Embryonic facial prominence (tissue), 1 donor: ENCODE measurements around the gene TNFRSF25.
"Not testable (repeated sequence)": the region's sequence is repeated elsewhere in the genome, so short reads cannot be mapped to it uniquely, and the experiment has no call there.

Experiments used
- DNase-seq: peaks from one replicate; pipeline ENCODE4 v3.0.0-alpha.2; 2016; ENCODE audit errors: extremely low spot score

Gene TNFRSF25

DNA sequence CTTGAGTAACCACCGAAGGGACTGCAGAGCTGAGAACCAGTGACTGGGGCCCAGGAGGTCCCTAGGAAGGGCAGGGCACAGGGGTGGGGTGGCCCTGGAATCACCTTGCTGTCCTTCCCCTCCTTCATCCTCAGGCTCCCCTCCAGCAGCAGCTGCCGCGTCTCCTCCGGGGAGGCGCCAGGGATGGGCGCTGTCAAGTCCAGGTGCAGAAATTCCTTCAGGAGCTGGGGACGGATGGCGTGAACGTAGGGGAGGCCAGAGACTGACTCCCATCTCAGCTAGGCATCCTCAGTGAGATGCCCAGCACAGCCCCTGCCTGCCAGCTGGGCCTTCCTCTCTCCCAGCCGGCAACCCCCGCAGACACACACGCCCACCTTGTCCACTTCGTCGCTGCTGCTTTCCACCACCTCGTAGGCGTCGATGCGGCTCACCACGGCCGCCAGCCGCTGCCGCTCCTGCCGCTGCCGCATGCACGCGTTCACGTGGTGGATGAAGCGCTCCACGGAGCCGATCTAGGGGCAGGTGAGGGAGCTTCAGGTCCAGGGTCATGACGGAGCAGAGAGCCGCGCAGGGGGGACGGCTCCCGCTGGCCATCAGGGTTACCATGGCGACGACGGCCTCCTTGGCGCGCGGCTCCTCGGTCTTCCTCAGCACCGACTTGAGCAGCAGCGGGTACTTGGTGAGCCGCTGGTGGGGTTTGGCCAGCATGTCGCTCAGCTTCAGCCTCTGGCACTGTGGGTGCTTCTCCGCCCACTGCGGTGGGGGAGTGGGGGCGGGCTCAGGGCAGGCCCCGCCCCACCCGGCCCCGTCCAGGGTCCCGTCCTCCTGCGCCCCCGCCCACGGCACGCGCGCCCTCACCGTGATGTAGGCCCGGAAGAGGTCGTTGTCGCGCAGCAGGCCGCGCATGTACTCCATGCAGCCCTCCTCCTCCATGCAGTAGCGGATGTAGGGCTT is 4.4 kb upstream of the TNFRSF25 start:
- no peak for DNase-seq

DNA sequence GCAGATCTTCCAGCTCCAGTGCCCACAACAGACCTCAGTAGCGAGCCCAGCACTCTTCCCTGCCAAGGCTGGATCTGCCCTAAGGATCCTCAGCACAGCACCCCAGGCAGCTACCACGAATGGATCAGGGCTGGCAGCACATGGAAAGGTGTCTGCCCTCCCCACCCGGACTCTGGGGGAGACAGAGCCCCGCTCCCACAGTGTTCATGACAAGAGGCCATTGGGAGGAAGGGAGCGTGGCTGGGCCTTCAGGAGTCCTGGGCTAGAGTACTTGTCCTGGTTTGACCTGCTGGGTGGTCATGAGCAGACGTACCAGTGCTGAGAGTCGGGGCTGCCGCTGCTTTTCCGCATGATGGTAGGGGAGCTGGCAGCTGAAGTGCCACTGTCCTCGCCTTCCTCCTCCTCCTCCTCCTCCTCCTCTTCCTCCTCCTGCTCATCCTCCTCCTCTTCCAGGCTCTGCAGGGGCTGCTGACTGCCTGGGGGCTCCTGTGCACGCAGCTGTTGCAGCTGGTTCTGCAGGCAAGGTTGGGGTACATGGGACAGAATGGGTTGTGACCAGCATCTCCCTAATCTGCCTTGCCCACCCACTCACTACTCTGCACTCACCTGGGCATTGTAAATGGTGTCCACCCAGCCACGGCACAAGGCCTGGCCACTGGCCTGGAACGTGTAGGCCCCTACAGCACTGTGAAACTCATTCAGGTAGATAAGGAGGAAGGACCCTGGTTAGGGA is 2.9 kb upstream of the TNFRSF25 start:
- no peak for DNase-seq

DNA sequence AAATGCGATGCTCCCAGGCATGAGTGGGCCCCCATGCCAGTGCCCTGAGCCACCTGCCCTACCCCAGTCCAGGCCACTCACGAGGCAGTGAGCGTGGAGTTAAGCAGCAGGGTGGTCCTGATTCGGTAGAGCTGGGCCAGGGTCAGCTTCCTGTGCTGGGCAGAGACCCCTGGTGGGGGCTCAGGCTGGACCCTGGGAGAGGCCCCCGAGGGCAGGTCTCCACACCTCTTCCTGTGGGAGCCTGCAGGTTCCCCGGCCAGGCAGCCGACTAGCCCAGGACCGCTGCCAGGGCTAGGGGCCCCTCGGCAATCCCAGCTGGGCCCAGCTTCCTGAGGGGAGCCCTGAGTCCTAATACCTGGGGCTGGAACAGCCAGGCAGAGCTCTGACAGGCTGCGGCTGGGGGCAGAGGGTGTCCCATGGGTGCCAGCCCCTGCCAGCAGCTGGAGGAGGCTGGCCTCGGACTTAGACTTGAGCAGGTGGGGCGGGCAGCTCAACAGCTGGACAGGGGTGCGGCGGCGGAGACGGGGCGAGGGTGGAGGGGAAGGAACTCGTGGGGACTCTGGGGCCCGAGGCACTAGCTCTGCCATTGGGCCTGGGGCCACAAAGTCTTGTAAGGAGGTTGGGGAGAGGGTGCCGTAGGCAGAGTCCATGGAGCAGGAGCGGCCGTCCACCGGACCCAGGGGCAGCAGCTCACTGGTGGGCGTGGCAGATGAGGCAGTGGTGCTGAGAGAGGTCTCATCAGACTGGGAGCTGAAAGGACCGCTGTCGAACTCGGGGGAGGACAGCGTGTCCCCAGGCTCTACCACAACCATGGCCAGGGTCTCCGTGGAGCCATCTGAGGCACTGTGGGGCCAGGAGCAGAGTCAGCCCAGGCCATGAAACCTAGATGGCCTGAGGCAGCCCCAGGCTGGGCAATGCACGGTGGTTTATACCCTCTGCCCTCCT is 2.0 kb upstream of the TNFRSF25 start:
- no peak for DNase-seq

DNA sequence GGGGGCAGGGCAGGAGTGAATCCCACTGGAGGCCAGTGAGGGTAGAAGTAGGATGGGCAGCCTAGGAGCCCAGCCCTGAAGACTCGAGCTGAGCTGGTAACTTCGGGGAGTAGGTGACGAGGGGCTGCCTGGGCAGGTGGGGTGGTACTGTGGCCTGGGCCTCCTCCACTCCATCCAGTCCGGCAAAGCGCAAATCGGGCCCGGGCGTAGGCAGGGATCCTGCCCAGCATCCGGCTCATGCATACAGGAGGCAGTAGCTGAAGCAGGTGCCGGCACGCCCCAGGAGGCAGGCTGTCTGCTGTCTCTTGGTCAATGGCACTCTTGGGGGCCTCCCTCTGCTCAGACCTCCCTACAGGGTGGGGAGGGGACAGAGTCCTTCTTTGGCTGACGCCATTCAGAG is 1.3 kb upstream of the TNFRSF25 start:
- no peak for DNase-seq

DNA sequence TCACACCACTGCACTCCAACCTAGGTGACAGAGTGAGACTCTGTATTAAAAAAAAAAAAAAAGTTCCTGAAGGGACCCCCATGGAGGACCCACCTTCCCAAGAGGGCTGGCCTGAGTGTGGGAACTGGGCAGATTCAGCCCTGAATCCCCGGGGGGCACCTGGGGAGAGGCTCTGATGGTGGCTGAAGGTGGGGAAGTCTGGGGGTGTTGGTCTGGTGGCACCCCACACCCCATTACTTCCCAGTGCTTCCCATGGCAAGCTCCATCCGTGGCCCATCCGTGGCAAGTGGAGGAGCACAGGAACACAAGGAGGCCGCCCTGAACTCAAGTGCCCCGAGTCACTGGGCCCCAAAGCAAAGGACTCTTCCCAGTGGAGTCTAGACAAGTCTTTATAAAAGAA is 778 bp upstream of the TNFRSF25 start:
- no peak for DNase-seq

DNA sequence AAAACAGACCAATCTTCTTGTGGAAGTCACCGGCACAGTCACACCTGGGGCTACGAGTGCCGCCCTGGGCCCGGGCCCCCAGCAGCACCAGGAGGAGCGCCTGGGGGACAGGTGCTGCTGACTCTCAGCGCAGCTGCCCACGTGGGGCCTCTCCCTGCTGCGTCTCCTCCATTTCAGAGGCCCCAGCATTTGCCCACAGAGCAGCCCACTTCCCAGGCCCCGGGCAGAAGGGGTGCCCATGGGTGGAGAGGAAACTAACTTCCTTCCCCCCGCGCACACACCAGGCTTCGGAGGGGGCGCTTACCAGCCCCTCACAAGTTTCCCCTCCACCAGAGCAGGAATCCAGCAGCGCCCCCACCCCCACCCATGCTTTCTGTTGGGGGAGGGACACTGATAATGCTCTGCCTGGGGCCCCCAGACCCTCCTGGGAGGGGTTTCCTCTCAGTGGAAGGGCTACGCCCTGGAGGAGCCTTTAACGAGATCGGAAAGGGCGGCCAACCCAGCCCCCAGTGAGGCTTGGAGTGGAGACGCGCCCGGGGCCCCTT is 440 bp downstream of the TNFRSF25 start:
- DNase-seq: no peak

DNA sequence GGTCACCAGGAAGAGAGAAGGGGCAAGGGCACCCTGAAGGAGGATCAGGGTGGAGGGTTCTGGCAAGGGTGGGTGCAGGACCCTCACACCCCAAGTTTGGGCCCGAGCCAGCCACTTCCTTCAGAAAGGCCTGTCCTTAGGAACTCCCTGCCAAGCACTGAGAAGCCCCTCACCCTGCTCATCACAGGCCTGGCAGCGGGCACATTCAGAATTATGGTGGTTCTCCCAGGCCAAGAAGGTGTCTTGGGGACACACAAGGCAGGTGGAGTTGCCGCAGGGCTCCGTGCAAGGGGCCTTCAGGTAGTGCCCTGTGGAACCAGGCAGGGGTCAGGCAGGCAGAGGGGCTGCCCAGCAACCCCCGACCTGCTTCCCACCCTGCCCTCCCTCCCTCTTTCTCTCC is 1.1 kb downstream of the TNFRSF25 start:
- DNase-seq: no peak

DNA sequence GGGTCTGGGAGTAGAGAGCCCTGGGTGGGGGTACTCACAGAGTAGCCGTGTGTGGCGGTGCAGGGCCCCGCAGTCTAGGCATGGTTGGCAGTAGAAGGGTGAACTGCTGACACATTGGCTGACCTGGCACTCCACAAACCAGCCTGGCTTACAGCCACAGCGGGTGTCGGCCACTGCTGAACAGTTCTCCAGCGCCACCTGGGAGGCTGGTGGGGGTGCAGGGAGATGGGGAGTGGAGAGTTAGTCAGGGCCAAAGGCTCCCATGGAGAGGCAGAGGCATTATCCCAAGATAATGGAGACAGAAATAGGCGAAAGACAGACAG is 1.5 kb downstream of the TNFRSF25 start:
- DNase-seq: no peak

DNA sequence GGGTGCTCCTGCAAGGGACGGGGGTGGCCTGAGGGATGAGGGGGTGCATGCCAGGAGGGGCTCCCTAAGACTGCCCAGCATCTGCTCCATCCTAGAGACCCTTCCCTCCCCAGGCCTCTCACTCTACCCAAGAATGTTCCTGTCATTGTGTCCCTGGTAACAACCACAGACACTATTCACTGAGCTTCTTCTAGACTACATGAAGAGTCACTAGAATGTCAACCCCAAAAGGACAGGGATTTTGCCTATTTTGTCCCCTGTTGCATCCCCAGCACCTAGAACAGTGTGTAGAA is 2.9 kb downstream of the TNFRSF25 start:
- DNase-seq: no peak

DNA sequence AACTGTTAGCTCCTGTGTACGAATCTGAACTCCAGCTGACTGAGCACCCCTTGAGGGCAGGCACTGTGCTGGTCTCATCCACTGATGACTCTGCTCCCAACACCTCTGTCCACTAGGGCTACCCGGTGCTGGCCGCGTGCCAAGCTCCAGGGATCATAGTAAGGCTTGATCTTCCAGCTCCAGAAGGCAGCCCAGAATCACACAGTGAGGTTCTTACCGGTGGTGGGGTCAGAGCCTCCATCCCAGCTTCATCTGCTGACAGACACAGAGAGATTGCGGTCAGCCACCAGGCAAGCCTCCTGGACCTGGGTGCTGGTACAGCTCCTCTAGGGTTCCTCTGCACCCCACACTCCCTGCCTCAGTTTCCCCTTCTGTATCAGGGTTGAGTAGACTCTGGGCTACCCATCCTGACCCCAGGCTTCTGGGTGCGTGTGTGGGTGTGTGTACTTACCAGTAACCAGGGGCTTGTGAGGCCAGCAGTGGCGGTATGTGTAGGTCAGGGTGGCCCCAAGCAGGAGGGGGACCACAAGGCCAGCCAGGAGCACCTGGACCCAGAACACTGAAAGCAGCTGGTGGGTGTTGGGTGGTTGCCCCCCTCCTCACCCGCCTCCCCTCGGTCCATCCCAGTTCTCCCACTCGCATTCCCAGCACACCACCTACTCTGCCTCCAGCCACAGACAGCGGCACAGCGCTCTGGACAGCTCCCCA is 3.4 kb downstream of the TNFRSF25 start:
- no peak for DNase-seq

DNA sequence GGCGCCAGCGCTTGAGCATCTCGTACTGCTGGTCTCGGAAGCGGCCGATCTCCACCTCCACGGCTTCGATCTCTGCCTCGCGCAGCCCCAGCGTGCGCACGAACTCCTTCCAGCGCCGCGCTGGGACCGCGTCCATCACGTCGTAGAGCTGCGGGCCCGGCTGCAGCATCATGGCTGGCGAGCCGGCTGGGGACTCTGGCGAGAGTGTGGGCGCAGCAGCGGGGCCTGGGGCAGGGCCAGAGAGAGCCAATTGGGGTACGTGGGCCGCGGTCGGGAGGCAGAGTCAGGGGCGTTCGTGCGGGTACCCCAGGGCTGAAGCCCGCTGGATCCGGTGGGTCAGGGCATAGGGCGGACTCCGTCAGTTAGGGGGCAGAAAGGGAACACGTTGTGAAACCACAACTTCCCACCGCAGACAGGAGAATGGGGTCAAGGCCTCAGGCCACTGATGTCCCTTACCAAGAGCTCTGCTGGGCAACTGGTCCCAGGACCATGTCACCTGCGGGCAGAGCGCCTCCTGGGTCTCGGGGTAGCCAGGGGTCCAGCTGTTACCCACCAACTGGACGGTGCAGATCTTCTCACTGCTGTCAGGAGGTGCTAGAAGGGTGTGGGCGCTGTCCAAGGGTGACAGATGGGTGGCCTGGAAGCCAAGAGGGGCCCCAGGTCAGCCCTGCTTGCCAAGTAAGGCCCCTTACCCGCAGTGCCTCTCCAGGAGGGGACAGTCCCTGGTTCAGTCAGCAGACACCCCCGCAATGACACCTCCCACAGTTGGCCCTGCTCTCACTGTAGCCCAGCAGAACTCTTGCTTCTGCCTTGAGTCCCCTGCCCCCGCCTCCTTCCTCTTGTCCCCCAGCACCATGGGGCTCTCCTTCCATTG is 4.2 kb downstream of the TNFRSF25 start:
- no peak for DNase-seq

DNA sequence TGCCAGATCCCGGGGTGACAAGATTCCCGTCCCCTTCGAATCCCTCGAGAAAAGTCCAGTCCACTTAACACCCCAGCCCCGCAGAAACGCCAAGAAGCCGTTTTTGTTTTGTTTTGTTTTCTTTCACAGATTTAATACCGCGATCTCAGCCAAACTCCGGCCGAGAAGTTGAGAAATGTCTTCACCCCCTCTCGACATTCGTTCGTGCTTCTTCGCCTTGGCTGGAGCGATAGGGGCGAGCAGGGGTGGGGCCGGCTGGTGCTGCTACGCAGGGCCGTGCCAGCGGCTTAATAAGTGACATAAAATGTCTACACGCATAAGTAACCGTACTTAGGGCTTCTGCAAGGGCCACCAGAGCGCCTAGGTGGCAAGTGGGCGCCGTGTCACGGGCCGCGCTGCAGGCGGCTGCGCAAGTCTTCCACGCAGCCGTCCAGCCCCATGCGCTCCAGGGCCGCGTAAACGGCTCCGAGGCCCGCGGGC is 4.9 kb downstream of the TNFRSF25 start:
- no peak for DNase-seq

DNA sequence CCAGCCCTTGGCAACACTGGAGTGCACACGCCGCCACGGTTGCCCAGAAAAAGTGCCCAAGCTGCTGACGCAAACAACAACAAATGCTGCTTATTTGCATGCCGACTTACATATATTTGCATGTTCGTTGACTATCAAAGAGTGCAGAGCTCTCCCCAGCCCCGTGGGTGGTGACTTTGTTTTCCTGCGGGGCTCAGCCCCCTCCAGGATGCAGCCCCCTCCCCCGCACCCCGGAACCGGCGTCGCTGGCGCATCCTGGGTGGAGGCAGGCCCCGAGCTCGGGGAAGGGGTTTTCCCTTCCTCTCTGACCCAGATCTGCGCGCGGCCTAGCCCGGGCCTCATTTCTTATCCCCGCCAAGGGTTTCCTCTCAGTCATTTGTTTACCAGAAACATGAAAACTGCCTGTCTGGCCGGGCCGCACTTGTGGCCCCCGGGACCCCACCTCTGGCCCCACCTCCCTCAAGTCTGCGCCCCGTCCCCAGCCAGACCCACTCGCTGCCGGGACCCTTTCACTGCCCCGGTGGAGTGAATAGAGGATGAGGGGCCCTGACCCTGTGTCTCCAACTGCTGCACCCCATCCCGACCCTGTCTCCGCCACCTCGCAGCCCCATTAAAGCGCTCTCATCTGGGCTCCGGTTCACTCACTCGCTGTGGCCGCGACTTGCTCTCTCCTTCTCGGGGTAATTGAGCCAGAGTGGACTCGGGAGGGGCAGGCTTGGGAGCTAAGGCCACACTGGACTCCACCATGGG is 5.5 kb downstream of the TNFRSF25 start:
- no peak for DNase-seq

DNA sequence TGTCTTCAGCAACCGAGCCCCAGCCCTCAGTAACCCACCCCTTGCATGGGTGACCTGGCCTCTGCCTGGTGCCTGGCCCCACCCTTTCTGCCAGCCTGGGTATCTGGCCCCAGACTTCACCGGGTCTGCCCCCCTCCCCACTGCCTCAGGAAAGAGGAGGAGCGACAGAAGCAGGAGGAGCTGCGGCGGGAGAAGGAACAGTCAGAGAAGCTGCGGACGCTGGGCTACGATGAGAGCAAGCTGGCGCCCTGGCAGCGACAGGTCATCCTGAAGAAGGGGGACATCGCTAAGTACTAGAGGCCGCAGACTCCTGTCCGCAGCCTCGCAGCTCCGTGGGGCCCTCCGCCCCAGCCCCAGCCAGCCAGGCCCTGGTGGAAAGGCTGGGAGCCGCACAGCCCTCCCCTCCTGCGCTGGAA is 6.1 kb downstream of the TNFRSF25 start:
- DNase-seq: no peak

DNA sequence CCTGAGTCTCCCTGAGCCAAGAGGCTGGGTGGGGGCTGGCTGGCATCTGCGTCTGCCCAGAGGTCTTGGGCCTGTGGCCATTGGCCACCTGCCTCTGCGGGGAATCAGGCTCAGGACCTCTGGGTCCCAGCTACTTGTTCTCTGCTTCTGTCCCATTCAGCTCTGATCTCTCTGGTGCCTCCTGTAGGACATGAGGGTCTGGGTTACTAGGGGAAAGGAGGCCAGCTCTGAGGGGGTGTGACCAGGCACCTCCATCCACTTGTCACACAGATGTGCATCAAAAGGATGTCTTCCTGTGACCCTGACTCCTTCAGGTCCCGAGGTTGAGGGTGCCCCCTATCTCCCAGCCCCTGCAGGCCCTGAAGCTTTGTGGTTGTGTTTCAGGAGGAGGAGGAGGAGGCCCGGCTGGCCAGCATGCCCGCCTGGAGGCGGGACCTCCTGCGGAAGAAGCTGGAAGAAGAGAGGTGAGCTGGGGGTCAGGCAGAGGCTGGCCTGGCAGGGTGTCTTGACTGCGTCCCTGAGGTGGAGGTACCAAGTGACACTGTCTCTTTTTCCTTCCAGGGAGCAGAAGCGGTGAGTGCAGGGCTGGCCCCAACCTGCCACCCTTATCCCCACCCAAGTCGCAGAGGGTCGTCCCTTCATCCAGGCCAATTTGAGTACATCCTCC is 9.0 kb downstream of the TNFRSF25 start:
- no peak for DNase-seq

DNA sequence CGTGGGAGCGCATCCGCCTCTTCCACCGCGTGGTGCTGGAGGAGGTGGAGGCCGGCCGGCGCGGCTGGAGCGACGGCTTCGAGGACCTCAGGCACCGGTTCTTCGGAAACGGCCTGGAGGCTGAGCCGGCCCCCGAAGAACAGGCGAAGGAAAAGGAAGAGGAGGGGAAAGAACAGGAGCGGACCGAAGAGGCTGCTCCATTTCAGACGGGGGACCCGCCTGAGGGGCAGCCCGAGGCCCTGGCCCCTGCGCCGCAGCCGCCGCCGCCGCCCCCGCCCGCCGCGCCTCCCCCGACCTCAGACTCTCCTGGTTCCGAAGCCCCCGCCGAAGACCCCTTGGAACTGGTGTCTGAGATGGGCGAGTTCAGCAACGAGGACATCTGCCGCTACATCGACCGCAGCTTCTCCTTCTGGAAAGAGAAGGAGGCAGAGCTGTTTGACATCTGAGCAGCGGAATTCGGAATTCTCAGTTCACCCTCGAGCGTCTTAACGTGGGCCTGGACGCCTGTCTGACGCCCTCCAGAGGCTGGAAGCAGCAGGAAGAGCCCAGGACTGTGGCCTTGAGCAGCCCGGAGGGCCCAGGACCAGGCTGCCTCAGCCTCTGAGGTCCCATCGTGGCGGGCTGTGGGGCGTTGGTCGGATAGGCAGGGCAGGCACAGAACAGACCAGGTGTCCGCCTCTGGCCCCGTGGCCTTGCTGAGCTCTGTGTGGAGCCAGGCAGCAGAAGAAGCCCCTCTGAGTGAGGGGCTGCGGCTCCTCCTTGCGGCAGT is 10.0 kb downstream of the TNFRSF25 start:
- DNase-seq: not testable (repeated sequence)

DNA sequence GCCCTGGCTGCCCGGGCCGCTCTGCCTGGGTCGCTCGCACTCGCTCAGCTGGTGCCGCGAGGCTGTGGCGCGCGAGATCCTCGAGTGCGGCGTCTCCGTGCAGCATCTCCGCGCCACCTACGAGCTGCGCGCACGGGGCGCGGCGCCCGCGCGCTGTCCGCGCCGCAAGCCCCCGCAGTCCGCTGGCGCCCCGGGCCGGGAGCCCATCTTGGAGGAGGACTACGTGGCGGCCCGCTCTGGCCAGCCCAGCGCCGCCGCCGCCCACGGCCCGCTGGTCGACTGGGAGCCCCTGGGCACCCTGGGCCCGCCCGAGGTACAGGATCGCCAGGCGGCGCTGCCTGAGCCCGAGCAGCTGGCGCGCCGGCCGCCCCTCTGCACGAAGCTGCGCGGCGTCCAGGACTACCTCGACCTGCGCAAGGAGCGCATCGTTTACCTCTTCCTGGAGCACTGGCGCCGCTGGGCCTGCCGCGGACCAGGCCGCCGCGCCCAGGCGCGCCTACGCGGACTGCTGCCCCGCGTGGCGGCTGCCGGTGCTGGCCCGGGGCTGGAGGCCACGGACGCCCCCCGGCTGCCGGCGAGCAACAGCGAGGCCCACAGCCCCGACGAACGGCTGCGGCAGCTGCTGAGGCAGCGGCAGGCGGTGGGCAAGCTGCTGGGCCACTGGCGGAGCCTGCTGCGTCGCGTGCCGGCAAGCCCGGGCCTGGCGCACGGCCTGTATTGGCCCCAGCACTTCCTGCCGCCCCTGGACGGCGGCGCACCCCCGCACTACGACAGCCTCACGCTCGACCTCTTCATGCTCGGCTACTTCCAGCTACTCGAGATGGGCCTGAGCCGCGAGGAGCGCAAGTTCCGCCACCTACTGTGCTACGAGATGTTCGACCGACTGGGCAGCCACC is 10.9 kb downstream of the TNFRSF25 start:
- DNase-seq: no peak
